OCI-LY1 (cell line): ENCODE data around the gene PTGES.
A peak's percentile ranks its signal among the peaks of the same experiment; 100 is the strongest.

Experiments used
- H2AFZ ChIP-seq: fragments of 200-600 bp; sonication (generic), shearing (Covaris generic); 2 replicates; pipeline ENCODE4 v1.6.0; 2014; ENCODE audit warnings: antibody characterized with exemption, mild to moderate bottlenecking, low read length
- H3F3A ChIP-seq: fragments of 200-600 bp; sonication (generic), shearing (Covaris generic); 2 replicates; pipeline ENCODE4 v1.6.0; 2014; ENCODE audit warnings: mild to moderate bottlenecking, antibody characterized with exemption, low read length, moderate library complexity; ENCODE audit not compliant: insufficient read depth
- H3K27ac ChIP-seq: fragments of 200-600 bp; sonication (generic); 2 replicates; pipeline ENCODE4 v1.5.1; 2014; ENCODE audit warnings: low read length, mixed run types, mild to moderate bottlenecking, low read depth; ENCODE audit not compliant: poor library complexity, severe bottlenecking
- H3K27me3 ChIP-seq: fragments of 200-600 bp; sonication (generic); 2 replicates; pipeline ENCODE4 v1.6.0; 2014; ENCODE audit warnings: antibody characterized with exemption, mild to moderate bottlenecking, low read length, moderate library complexity; ENCODE audit not compliant: insufficient read depth
- H3K36me3 ChIP-seq: fragments of 200-600 bp; sonication (generic); 2 replicates; pipeline ENCODE4 v1.6.1; 2014; ENCODE audit warnings: mild to moderate bottlenecking, antibody characterized with exemption, low read length, moderate library complexity, mixed read lengths; ENCODE audit not compliant: insufficient read depth
- H3K4me1 ChIP-seq: fragments of 200-600 bp; sonication (generic); 2 replicates; pipeline ENCODE4 v1.5.1; 2014; ENCODE audit warnings: mild to moderate bottlenecking, low read length, moderate library complexity; ENCODE audit not compliant: insufficient read depth, severe bottlenecking
- H3K4me2 ChIP-seq: fragments of 200-600 bp; sonication (generic), shearing (Covaris generic); 2 replicates; pipeline ENCODE4 v1.6.1; 2014; ENCODE audit warnings: low read length
- H3K4me3 ChIP-seq: fragments of 200-600 bp; sonication (generic); 2 replicates; pipeline ENCODE4 v1.5.1; 2014; ENCODE audit warnings: low read length, low read depth, mild to moderate bottlenecking, mixed read lengths; ENCODE audit not compliant: poor library complexity, severe bottlenecking
- H3K79me2 ChIP-seq: fragments of 200-600 bp; shearing (Covaris generic); 2 replicates; pipeline ENCODE4 v1.6.1; 2016; ENCODE audit warnings: mixed run types, low read length, mixed read lengths; ENCODE audit not compliant: insufficient read depth
- H3K9ac ChIP-seq: fragments of 200-600 bp; sonication (generic), shearing (Covaris generic); 2 replicates; pipeline ENCODE4 v1.6.1; 2014; ENCODE audit warnings: mild to moderate bottlenecking, low read length, mixed read lengths
- H3K9me2 ChIP-seq: fragments of 200-600 bp; sonication (generic), shearing (Covaris generic); 2 replicates; pipeline ENCODE4 v1.6.1; 2014; ENCODE audit warnings: low read depth, mild to moderate bottlenecking, low read length, mixed read lengths
- H3K9me3 ChIP-seq: fragments of 200-600 bp; shearing (Covaris generic); 2 replicates; pipeline ENCODE4 v1.6.1; 2014; ENCODE audit warnings: low read length, mixed read lengths
- H4K20me1 ChIP-seq: fragments of 200-600 bp; sonication (generic), shearing (Covaris generic); 2 replicates; pipeline ENCODE4 v1.6.0; 2016; ENCODE audit warnings: mild to moderate bottlenecking, low read length; ENCODE audit not compliant: insufficient read depth
- CTCF ChIP-seq: fragments of 200-600 bp; sonication (generic), shearing (Covaris generic); IDR thresholded peaks from 2 replicates; pipeline ENCODE4 v1.5.1; 2017; ENCODE audit warnings: mild to moderate bottlenecking, antibody characterized with exemption, low read length, moderate library complexity, mixed read lengths
- EZH2 ChIP-seq: fragments of 200-600 bp; sonication (generic), shearing (Covaris generic); IDR thresholded peaks from 2 replicates; pipeline ENCODE4 v1.8.0; 2017; ENCODE audit warnings: borderline replicate concordance, mixed run types, mild to moderate bottlenecking, antibody characterized with exemption, low read length, moderate library complexity, mixed read lengths

Gene PTGES

GRCh38 chr9:129731477-129732085 lies 21.3 kb downstream of the PTGES start:
- no peak overlapping the region for H3K4me2 ChIP-seq
- H3K9me2 ChIP-seq, result no peaks in the 10 kb centered on the region
- H3K27me3 ChIP-seq, result no peaks in the 10 kb centered on the region
- H3K79me2 ChIP-seq, result no peaks in the 10 kb centered on the region
- H4K20me1 ChIP-seq, result no peaks in the 10 kb centered on the region
- no peak overlapping the region for H3K9ac ChIP-seq
- no peak for TF ChIP-seq EZH2
- no peak for TF ChIP-seq CTCF
- no peak overlapping the region for H3K4me3 ChIP-seq
- H3K27ac ChIP-seq, result no peak overlapping the region
- H3F3A ChIP-seq, result no peaks in the 10 kb centered on the region
- H3K9me3 ChIP-seq, result no peaks in the 10 kb centered on the region
- no peaks in the 10 kb centered on the region for H3K4me1 ChIP-seq
- H3K36me3 ChIP-seq, result no peaks in the 10 kb centered on the region
- no peak overlapping the region for H2AFZ ChIP-seq

GRCh38 chr9:129728744-129729143 lies 24.1 kb downstream of the PTGES start:
- Histone ChIP-seq H3K4me3 (no peak overlapping the region), H3K9me2 (no peaks in the 10 kb centered on the region), H3K9me3 (no peaks in the 10 kb centered on the region), H3K9ac (no peak overlapping the region), H3F3A (no peaks in the 10 kb centered on the region), H3K27me3 (no peaks in the 10 kb centered on the region), H2AFZ (no peak overlapping the region), H3K4me2 (no peak overlapping the region), H3K4me1 (no peaks in the 10 kb centered on the region), H4K20me1 (no peaks in the 10 kb centered on the region), H3K27ac (no peak overlapping the region), H3K36me3 (no peaks in the 10 kb centered on the region), H3K79me2 (no peaks in the 10 kb centered on the region)
- TF ChIP-seq EZH2 (no peak), CTCF (no peak)

DNA sequence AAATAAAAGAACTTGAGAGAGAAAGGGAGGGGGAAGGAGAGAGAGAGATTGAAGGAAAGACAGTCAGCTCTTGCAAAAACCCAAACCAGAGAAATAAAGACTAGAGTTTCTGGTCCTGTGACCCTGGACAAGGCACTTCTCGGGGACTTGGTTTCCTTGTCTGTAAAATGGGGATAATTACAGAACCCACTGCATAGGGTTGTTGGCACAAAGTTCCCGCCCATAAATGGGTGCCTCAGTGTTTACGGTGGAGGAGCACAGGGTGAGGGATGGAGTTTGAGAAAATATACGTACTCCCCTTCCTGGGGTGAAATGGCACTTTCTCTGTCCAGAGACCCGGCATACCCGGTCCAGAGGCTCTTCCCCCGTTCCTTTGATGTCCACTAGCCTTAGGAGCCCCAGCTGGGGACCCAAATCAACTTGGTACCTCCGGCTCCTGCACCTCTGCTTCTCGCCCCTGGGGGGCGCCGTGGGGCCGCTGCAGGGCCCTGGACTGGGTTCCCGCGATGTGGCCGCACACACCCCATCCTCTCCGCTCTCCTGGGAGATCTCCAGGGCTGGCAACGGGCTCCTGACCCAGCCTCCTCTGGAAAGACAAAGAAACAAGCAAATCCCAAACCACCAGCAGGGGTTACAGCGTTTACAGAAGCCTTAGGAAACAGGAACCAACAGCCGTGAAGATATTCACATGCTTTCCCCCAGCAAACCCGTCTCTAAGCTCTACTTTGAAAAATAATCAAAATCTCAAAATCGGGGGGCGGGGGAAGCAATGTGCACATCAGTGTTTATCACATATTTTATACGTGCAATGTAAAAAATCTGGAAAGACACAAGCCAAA lies 26.3 kb downstream of the PTGES start:
- Histone ChIP-seq H3K27ac (no peak overlapping the region), H3K4me3 (no peak overlapping the region)
- TF ChIP-seq CTCF (peak; percentile 88), EZH2 (no peak)

More for the DNA sequence above, 26.3 kb downstream of the PTGES start:
- Histone ChIP-seq H2AFZ (no peak overlapping the region), H3K27me3 (no peaks in the 10 kb centered on the region), H3K79me2 (no peaks in the 10 kb centered on the region), H4K20me1 (no peaks in the 10 kb centered on the region), H3K9me2 (no peaks in the 10 kb centered on the region), H3K9me3 (no peaks in the 10 kb centered on the region), H3F3A (no peaks in the 10 kb centered on the region), H3K4me2 (no peak overlapping the region), H3K4me1 (no peaks in the 10 kb centered on the region), H3K36me3 (no peaks in the 10 kb centered on the region), H3K9ac (no peak overlapping the region)
